ENCODE data around the gene TMCC3. TPM values are rescaled to one million over a fixed set of nuclear protein-coding genes. Genes with fewer than 3 reads are reported as not detected.
"Not testable (repeated sequence)": the region's sequence is repeated elsewhere in the genome, so short reads cannot be mapped to it uniquely, and the experiment has no call there.

Gene TMCC3
- total RNA-seq, result 1 to 10 TPM; 1.5 to 2.9 TPM
- total RNA-seq, result 0 to 0.12 reads per million in 2 donors

GRCh38 chr12:94650143-94651056 lies at the start of gene TMCC3:
TSS of gene TMCC3 (minus strand) at chr12:94650557. CDS start at chr12:94650430, 127 bp downstream.
- Mint-ChIP-seq H3K36me3 (ENCODE audit: low read depth) (peaks cover 7% of the 10 kb centered on the region), H3K4me3 (peak within 1 kb of the TSS; percentile 89), H3K27ac (peak within 1 kb of the TSS; percentile 77), H3K4me1 (peaks cover 17% of the 10 kb centered on the region), H3K27me3 (peaks cover 63% of the 10 kb centered on the region)
- no peak for DNase-seq
- ATAC-seq, result peak; percentile 79
- no peaks in the 10 kb centered on the region for H3K9me3 ChIP-seq (ENCODE audit: control insufficient read depth, low read length, poor library complexity, severe bottlenecking)

GRCh38 chr12:94699801-94700200 lies 49.4 kb upstream of the TMCC3 start:
- H3K27me3 Mint-ChIP-seq, result peaks cover 23% of the 10 kb centered on the region
- no peak overlapping the region for H3K27ac Mint-ChIP-seq
- H3K4me3 Mint-ChIP-seq, result no peak overlapping the region
- H3K4me1 Mint-ChIP-seq, result no peaks in the 10 kb centered on the region
- ATAC-seq (no peak), DNase-seq (no peak)
- H3K36me3 Mint-ChIP-seq (ENCODE audit: low read depth), result no peaks in the 10 kb centered on the region
- no peaks in the 10 kb centered on the region for H3K9me3 ChIP-seq (ENCODE audit: control insufficient read depth, low read length, poor library complexity, severe bottlenecking)

GRCh38 chr12:94698578-94698977 lies 48.2 kb upstream of the TMCC3 start:
- Mint-ChIP-seq H3K27ac (no peak overlapping the region), H3K36me3 (ENCODE audit: low read depth) (no peaks in the 10 kb centered on the region), H3K4me1 (peaks cover under 1% of the 10 kb centered on the region), H3K4me3 (no peak overlapping the region), H3K27me3 (peaks cover 31% of the 10 kb centered on the region)
- ATAC-seq, result no peak
- no peaks in the 10 kb centered on the region for H3K9me3 ChIP-seq (ENCODE audit: control insufficient read depth, low read length, poor library complexity, severe bottlenecking)
- DNase-seq, result no peak

GRCh38 chr12:94697631-94698030 lies 47.3 kb upstream of the TMCC3 start:
- Mint-ChIP-seq H3K27ac (no peak overlapping the region), H3K4me1 (peaks cover 2% of the 10 kb centered on the region), H3K4me3 (no peak overlapping the region), H3K36me3 (ENCODE audit: low read depth) (no peaks in the 10 kb centered on the region), H3K27me3 (peaks cover 36% of the 10 kb centered on the region)
- no peaks in the 10 kb centered on the region for H3K9me3 ChIP-seq (ENCODE audit: control insufficient read depth, low read length, poor library complexity, severe bottlenecking)
- ATAC-seq, result no peak
- no peak for DNase-seq

- no peak overlapping the region for H3K27ac Mint-ChIP-seq
Observed at GRCh38 chr12:94694732-94695131, 44.4 kb upstream of the TMCC3 start.

GRCh38 chr12:94692826-94693225 lies 42.5 kb upstream of the TMCC3 start:
- peaks cover 26% of the 10 kb centered on the region for H3K27me3 Mint-ChIP-seq
- not testable (repeated sequence) for H3K9me3 ChIP-seq (ENCODE audit: control insufficient read depth, low read length, poor library complexity, severe bottlenecking); H3K4me3 Mint-ChIP-seq; H3K4me1 Mint-ChIP-seq; H3K36me3 Mint-ChIP-seq (ENCODE audit: low read depth); DNase-seq; ATAC-seq; H3K27ac Mint-ChIP-seq

More at GRCh38 chr12:94694732-94695131, 44.4 kb upstream of the TMCC3 start:
- Mint-ChIP-seq H3K27me3 (peaks cover 33% of the 10 kb centered on the region), H3K4me3 (no peak overlapping the region), H3K4me1 (peaks cover 2% of the 10 kb centered on the region), H3K36me3 (ENCODE audit: low read depth) (no peaks in the 10 kb centered on the region)
- DNase-seq, result no peak
- ATAC-seq, result no peak
- no peaks in the 10 kb centered on the region for H3K9me3 ChIP-seq (ENCODE audit: control insufficient read depth, low read length, poor library complexity, severe bottlenecking)

GRCh38 chr12:94690198-94690771 lies 39.9 kb upstream of the TMCC3 start:
- ATAC-seq, result no peak
- Mint-ChIP-seq H3K27me3 (peaks cover 32% of the 10 kb centered on the region), H3K4me3 (no peak overlapping the region), H3K4me1 (peaks cover 2% of the 10 kb centered on the region), H3K36me3 (ENCODE audit: low read depth) (no peaks in the 10 kb centered on the region), H3K27ac (no peak overlapping the region)
- no peaks in the 10 kb centered on the region for H3K9me3 ChIP-seq (ENCODE audit: control insufficient read depth, low read length, poor library complexity, severe bottlenecking)
- DNase-seq, result no peak

GRCh38 chr12:94689646-94690036 lies 39.3 kb upstream of the TMCC3 start:
- peaks cover 2% of the 10 kb centered on the region for H3K4me1 Mint-ChIP-seq
- ATAC-seq (no peak), DNase-seq (no peak)

GRCh38 chr12:94689002-94689645 lies 38.8 kb upstream of the TMCC3 start:
- H3K4me1 Mint-ChIP-seq, result peaks cover 2% of the 10 kb centered on the region
- H3K9me3 ChIP-seq (ENCODE audit: control insufficient read depth, low read length, poor library complexity, severe bottlenecking), result no peaks in the 10 kb centered on the region
- ATAC-seq (no peak), DNase-seq (no peak)
- no peak overlapping the region for H3K4me3 Mint-ChIP-seq
- peaks cover 25% of the 10 kb centered on the region for H3K27me3 Mint-ChIP-seq
- no peak overlapping the region for H3K27ac Mint-ChIP-seq
- H3K36me3 Mint-ChIP-seq (ENCODE audit: low read depth), result no peaks in the 10 kb centered on the region

More at GRCh38 chr12:94689646-94690036, 39.3 kb upstream of the TMCC3 start:
- no peaks in the 10 kb centered on the region for H3K36me3 Mint-ChIP-seq (ENCODE audit: low read depth)
- H3K4me3 Mint-ChIP-seq, result no peak overlapping the region
- H3K27me3 Mint-ChIP-seq, result peaks cover 30% of the 10 kb centered on the region
- no peaks in the 10 kb centered on the region for H3K9me3 ChIP-seq (ENCODE audit: control insufficient read depth, low read length, poor library complexity, severe bottlenecking)
- H3K27ac Mint-ChIP-seq, result no peak overlapping the region

- DNase-seq (no peak), ATAC-seq (no peak)
- H3K4me1 Mint-ChIP-seq, result no peaks in the 10 kb centered on the region
- no peak overlapping the region for H3K27ac Mint-ChIP-seq
- peaks cover 17% of the 10 kb centered on the region for H3K27me3 Mint-ChIP-seq
- H3K9me3 ChIP-seq (ENCODE audit: control insufficient read depth, low read length, poor library complexity, severe bottlenecking), result no peaks in the 10 kb centered on the region
- no peak overlapping the region for H3K4me3 Mint-ChIP-seq
- H3K36me3 Mint-ChIP-seq (ENCODE audit: low read depth), result no peaks in the 10 kb centered on the region
Observed at GRCh38 chr12:94687891-94688290, 37.5 kb upstream of the TMCC3 start.

GRCh38 chr12:94686834-94687628 lies 36.7 kb upstream of the TMCC3 start:
- ATAC-seq (no peak), DNase-seq (no peak)
- no peaks in the 10 kb centered on the region for H3K36me3 Mint-ChIP-seq (ENCODE audit: low read depth)
- H3K4me3 Mint-ChIP-seq, result no peak overlapping the region
- no peaks in the 10 kb centered on the region for H3K9me3 ChIP-seq (ENCODE audit: control insufficient read depth, low read length, poor library complexity, severe bottlenecking)
- H3K4me1 Mint-ChIP-seq, result no peaks in the 10 kb centered on the region
- H3K27me3 Mint-ChIP-seq, result peaks cover 12% of the 10 kb centered on the region
- no peak overlapping the region for H3K27ac Mint-ChIP-seq

- Mint-ChIP-seq H3K4me1 (no peaks in the 10 kb centered on the region), H3K4me3 (no peak overlapping the region), H3K27me3 (peaks cover 6% of the 10 kb centered on the region), H3K36me3 (ENCODE audit: low read depth) (no peaks in the 10 kb centered on the region), H3K27ac (no peak overlapping the region)
- ATAC-seq (no peak), DNase-seq (no peak)
- no peaks in the 10 kb centered on the region for H3K9me3 ChIP-seq (ENCODE audit: control insufficient read depth, low read length, poor library complexity, severe bottlenecking)
Observed at GRCh38 chr12:94684416-94685142, 34.2 kb upstream of the TMCC3 start.
